Measurements from ENCODE around the gene RERE. TPM values are rescaled to one million over a fixed set of nuclear protein-coding genes. Genes with fewer than 3 reads are reported as not detected.

The RERE gene
- total RNA-seq, 4 donors from 2014 or later = 118 to 244 (median 131) TPM

DNA sequence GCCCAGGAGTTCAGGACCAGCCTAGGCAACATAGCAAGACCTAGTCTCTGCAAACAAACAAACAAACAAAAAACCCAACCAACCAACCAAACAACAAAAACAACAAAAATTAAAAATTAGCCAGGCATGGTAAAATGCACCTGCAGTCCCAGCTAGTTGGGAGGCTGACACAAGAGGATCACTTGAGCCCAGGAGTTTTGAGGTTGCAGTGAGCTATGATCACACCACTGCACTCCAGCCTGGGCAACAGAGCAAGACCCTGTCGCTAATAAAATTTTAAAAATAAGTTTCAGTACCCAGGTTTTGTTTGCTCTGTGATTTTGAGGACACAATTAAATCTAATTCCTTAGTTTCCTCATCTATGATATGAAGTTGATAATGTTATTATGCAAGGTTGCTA lies 298.3 kb downstream of the RERE start:
- Histone ChIP-seq H3K9me3 (no peaks in the 10 kb centered on the region), H3K27me3 (no peaks in the 10 kb centered on the region), H3K36me3 (peaks cover 0 to 2% of the 10 kb centered on the region in 2 donors), H3K4me3 (replicated peaks in 1 of 3) (no peak overlapping the region), H3K4me1 (peaks cover 23 to 49% of the 10 kb centered on the region in 2 donors), H3K27ac (no peak overlapping the region)
- intact Hi-C loops (cut with DNase I) = no loop called here
- TF ChIP-seq POLR2A (IDR thresholded peaks at IDR 0.05) = no peak
- TF ChIP-seq CTCF (IDR thresholded peaks at IDR 0.05) = no peak
- 94 to 100% methylated on average over 1 of the region's 1 CpG for WGBS, 2 donors
- DNase-seq = no peak

DNA sequence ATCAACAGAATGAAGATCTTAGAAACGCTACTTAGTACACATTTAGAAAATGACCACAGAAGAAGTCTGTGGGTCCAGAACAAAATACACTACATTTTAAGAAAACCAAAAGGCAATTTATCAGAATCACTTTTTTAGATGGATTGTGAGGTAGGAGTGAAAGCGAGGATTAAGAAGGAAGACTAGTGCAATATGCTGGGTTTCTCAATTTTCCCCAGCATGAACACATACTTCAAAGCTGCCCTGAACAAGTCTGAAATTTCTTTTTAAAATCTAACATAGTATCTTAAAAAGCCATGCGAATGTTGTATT lies 299.0 kb downstream of the RERE start:
- no peak for DNase-seq
- H3K36me3 ChIP-seq = peaks cover 0 to 2% of the 10 kb centered on the region in 2 donors
- 89 to 96% methylated on average over 3 of the region's 3 CpGs for WGBS, 2 donors
- H3K4me1 ChIP-seq = peaks cover 19 to 49% of the 10 kb centered on the region in 2 donors
- no peaks in the 10 kb centered on the region for H3K9me3 ChIP-seq
- no peak overlapping the region for H3K27ac ChIP-seq
- H3K4me3 ChIP-seq (replicated peaks in 1 of 3) = no peak overlapping the region
- no peak for TF ChIP-seq POLR2A (IDR thresholded peaks at IDR 0.05)
- TF ChIP-seq CTCF (IDR thresholded peaks at IDR 0.05) = no peak
- no peaks in the 10 kb centered on the region for H3K27me3 ChIP-seq
- intact Hi-C loops (cut with DNase I) = no loop called here

DNA sequence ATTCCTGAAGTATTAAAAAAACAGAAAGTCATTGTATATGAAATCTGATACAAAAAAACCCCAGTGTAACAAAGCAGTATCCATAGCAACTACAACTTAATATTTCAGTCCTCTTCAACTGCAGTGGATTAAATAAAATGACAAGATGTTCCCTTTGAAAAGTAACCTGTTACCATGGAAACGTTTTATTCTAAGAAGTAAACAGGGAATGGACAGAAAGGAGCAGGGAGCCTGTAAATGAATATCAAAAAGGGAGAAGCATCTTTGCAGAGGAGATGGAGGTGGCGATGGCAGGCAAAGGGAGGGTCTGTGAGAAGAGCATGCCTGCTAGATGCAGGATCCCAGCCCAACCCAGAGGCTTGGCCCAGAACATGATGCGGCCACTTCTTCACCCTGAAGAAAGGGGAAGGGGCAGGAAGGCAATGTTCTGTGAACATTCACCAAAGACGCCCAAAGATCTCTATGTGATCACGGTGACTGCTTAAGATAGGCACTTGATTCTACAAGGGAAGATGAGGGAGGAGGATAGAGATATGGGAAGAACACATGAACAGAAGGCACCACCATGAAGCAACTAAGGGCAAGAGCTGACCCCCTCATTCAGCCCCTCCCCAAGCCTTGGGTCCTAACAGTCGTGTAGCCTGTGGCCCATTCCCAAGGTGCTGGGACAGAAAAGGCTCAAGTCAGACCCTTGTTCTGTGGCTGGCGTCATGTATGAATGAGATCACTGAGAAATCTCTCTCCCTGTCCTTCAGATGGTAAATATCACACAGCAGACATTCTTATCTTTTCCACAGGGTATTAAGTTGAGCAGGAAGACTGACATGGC lies 299.6 kb downstream of the RERE start:
- peaks cover 0 to 2% of the 10 kb centered on the region in 2 donors for H3K36me3 ChIP-seq
- H3K4me3 ChIP-seq (replicated peaks in 1 of 3) = no peak overlapping the region
- H3K4me1 ChIP-seq = peaks cover 21 to 46% of the 10 kb centered on the region in 2 donors
- intact Hi-C loops (cut with DNase I) = no loop called here
- no peak overlapping the region for H3K27ac ChIP-seq
- DNase-seq = no peak
- TF ChIP-seq CTCF (IDR thresholded peaks at IDR 0.05) (no peak), POLR2A (IDR thresholded peaks at IDR 0.05) (no peak)
- H3K9me3 ChIP-seq = no peaks in the 10 kb centered on the region
- H3K27me3 ChIP-seq = no peaks in the 10 kb centered on the region
- WGBS, 2 donors = 80% methylated on average over 7 of the region's 7 CpGs

GRCh38 chr1:8516793-8517556 lies 300.5 kb downstream of the RERE start:
- DNase-seq = no peak
- Histone ChIP-seq H3K27ac (no peak overlapping the region), H3K4me1 (peaks cover 21 to 46% of the 10 kb centered on the region in 2 donors), H3K4me3 (replicated peaks in 1 of 3) (no peak overlapping the region), H3K36me3 (no peaks in the 10 kb centered on the region), H3K9me3 (no peaks in the 10 kb centered on the region), H3K27me3 (no peaks in the 10 kb centered on the region)
- TF ChIP-seq POLR2A (IDR thresholded peaks at IDR 0.05) (no peak), CTCF (IDR thresholded peaks at IDR 0.05) (no peak)
- intact Hi-C loops (cut with DNase I) = no loop called here
- WGBS, 2 donors = 80 to 82% methylated on average over 6 of the region's 6 CpGs

GRCh38 chr1:8516278-8516777 lies 301.1 kb downstream of the RERE start:
- H3K36me3 ChIP-seq = no peaks in the 10 kb centered on the region
- H3K27me3 ChIP-seq = no peaks in the 10 kb centered on the region
- no peak overlapping the region for H3K27ac ChIP-seq
- no peak for DNase-seq
- TF ChIP-seq CTCF (IDR thresholded peaks at IDR 0.05) (no peak), POLR2A (IDR thresholded peaks at IDR 0.05) (no peak)
- H3K4me1 ChIP-seq = peaks cover 24 to 46% of the 10 kb centered on the region in 2 donors
- H3K9me3 ChIP-seq = no peaks in the 10 kb centered on the region
- intact Hi-C loops (cut with DNase I) = no loop called here
- H3K4me3 ChIP-seq (replicated peaks in 1 of 3) = no peak overlapping the region
- WGBS, 2 donors = 91% methylated on average over 4 of the region's 4 CpGs

Data from thyroid gland (tissue), 4 donors.